ENCODE results near the gene CD300LG. TPM values are rescaled to one million over a fixed set of nuclear protein-coding genes. Genes with fewer than 3 reads are reported as not detected.
A peak's percentile ranks its signal among the peaks of the same experiment; 100 is the strongest.

Gene CD300LG
- total RNA-seq, 4 donors from 2014 or later, result 4.0 to 12.9 (median 8.1) TPM

DNA sequence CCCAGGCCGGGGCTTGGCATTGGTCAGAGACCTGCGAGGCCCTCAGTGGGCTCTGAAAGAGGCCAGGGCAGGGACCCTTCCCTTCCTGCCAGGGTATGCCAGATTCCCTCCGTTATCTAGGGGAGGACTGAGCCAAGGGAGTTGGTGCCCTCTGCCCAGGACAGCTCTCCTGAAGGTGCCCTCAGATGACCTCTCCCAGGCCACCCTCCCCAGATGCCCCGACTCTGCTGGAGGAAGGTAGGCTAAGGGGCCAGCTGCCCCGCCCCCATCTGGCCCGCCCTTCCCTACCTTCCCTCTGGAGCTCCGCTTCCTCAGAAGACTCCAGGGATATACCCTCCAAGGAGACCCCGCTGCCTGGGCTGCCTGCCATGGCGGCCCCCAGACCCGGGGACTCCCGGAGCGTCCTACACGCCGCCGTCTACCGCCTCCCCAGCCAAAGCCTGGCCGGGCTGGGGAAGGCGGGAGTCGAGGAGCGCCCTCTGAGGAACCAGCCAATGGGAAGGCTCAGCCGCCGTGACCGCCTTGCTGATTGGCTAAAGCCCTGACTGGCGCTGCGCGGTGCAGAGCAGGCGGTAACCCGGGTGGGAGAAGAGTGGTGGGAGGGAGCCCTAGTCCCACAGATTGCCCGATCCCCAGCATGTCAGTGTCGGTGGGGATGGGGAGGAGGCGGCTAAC, 53.3 kb downstream of the CD300LG start:
- peak overlapping the region; percentile 13 to 53 (median 34) for H3K4me3 ChIP-seq
- H3K27me3 ChIP-seq, result peaks cover 0 to 18% of the 10 kb centered on the region in 2 donors
- WGBS, 2 donors, result 3 to 4% methylated on average over 15 to 22 of the region's 31 CpGs
- H3K9me3 ChIP-seq, result no peaks in the 10 kb centered on the region
- H3K4me1 ChIP-seq, result peaks cover 0 to 19% (median 6%) of the 10 kb centered on the region in 4 donors
- H3K36me3 ChIP-seq, result no peaks in the 10 kb centered on the region
- peak; percentile 54 to 75 for DNase-seq (ENCODE audit: low spot score in 2 of 2)
- TF ChIP-seq POLR2A (IDR thresholded peaks at IDR 0.05) (no peak), EP300 (IDR thresholded peaks at IDR 0.05) (no peak)
- TF ChIP-seq, protein P1, sequence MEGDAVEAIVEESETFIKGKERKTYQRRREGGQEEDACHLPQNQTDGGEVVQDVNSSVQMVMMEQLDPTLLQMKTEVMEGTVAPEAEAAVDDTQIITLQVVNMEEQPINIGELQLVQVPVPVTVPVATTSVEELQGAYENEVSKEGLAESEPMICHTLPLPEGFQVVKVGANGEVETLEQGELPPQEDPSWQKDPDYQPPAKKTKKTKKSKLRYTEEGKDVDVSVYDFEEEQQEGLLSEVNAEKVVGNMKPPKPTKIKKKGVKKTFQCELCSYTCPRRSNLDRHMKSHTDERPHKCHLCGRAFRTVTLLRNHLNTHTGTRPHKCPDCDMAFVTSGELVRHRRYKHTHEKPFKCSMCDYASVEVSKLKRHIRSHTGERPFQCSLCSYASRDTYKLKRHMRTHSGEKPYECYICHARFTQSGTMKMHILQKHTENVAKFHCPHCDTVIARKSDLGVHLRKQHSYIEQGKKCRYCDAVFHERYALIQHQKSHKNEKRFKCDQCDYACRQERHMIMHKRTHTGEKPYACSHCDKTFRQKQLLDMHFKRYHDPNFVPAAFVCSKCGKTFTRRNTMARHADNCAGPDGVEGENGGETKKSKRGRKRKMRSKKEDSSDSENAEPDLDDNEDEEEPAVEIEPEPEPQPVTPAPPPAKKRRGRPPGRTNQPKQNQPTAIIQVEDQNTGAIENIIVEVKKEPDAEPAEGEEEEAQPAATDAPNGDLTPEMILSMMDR (IDR thresholded peaks at IDR 0.05), result no peak
- no peak overlapping the region for H3K27ac ChIP-seq

DNA sequence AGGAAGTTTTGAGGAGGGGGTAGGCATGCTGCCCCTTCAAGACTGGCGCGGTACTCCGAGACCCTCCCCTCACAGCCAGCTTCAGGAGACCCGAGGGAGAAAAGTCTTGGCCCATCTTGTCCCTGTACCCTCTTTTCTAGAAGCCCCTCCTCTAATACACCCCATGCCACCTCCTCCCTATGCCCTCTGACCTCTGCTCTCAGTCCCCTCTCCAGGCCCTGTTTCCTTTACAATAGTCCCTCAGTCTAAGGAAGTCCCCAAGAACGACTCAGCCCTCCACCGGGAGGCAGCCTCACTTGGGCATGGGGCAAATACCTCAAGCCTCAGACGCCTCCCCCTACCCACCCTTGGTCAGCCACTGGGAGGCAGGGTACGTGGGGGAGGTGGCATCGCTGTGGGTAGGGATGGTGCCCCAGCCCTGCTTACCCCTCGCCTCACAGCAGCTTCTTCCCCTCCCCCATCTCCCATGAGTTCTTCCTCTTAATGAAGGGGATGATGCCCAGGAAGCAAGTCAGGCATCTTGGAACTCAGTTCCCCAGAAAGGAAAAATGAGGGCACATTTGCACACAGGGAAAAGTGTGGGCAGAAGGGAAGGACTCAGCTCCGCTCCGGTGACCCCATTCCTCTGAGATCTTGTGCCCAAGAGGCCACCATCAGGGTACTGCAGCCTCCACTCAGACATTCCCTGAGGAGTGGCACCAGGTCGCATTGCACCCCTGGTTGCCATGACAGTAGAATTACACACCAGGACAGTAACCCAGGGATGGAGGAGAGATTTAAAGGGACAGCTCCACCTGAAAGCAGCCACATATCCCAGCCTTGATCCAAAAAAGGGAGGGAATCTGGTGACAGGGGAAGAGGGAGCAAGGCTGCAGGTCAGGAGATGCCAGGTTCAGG, 54.1 kb downstream of the CD300LG start:
- peaks cover 0 to 26% (median 10%) of the 10 kb centered on the region in 4 donors for H3K4me1 ChIP-seq
- H3K27me3 ChIP-seq, result peaks cover 0 to 26% of the 10 kb centered on the region in 2 donors
- no peaks in the 10 kb centered on the region for H3K9me3 ChIP-seq
- no peaks in the 10 kb centered on the region for H3K36me3 ChIP-seq
- H3K27ac ChIP-seq, result no peak overlapping the region
- peak overlapping the region; percentile 13 to 53 (median 34) for H3K4me3 ChIP-seq
- DNase-seq (ENCODE audit: low spot score in 2 of 2), result no peak
- TF ChIP-seq, protein P1 (IDR thresholded peaks at IDR 0.05), result no peak
- TF ChIP-seq POLR2A (IDR thresholded peaks at IDR 0.05) (no peak), EP300 (IDR thresholded peaks at IDR 0.05) (no peak)
- WGBS, 2 donors, result 17 to 26% methylated on average over 13 of the region's 13 CpGs

DNA sequence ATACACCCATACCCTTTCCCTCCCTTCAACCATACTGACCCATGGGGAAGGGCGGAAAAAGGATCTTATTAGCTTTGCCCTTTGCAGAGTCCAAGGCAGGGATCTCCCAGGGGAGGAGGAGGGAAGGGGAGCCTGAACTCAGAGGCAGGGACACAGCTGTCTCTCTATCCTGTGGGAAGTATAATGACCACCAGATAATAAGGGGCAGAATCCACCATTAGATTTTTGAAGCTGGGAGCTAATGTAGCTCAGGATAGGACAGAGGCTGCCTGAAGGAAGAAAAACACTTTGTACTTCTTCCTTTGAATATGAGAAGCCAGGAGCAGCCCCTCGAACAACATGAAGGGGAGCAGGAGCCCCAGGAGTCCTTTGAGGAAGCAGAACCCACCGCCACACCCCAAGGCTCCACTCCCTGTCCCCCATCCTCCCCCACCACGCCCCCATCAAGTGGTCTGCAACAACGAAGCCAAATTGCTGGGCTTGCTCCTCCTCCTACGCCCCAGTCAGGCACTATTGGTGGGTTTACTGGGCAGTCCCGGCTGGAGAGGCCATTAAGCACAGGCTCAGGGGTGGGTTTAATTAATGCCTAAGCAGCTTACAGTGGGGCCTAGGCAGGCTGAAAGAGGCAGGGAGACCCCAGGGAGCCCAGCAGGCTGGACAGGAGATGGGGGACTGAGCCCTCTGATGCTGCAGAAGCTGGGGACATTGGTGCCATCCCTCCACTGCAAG, 55.0 kb downstream of the CD300LG start:
- WGBS, 2 donors, result 49 to 51% methylated on average over 6 to 7 of the region's 7 CpGs
- peaks cover 0 to 36% (median 18%) of the 10 kb centered on the region in 4 donors for H3K4me1 ChIP-seq
- peaks cover 0 to 35% of the 10 kb centered on the region in 2 donors for H3K27me3 ChIP-seq
- TF ChIP-seq POLR2A (IDR thresholded peaks at IDR 0.05), result no peak
- TF ChIP-seq, protein P1 (IDR thresholded peaks at IDR 0.05), result no peak
- TF ChIP-seq EP300 (IDR thresholded peaks at IDR 0.05), result no peak
- no peaks in the 10 kb centered on the region for H3K36me3 ChIP-seq
- DNase-seq (ENCODE audit: low spot score in 2 of 2), result no peak
- no peaks in the 10 kb centered on the region for H3K9me3 ChIP-seq
- no peak overlapping the region for H3K4me3 ChIP-seq
- no peak overlapping the region for H3K27ac ChIP-seq

DNA sequence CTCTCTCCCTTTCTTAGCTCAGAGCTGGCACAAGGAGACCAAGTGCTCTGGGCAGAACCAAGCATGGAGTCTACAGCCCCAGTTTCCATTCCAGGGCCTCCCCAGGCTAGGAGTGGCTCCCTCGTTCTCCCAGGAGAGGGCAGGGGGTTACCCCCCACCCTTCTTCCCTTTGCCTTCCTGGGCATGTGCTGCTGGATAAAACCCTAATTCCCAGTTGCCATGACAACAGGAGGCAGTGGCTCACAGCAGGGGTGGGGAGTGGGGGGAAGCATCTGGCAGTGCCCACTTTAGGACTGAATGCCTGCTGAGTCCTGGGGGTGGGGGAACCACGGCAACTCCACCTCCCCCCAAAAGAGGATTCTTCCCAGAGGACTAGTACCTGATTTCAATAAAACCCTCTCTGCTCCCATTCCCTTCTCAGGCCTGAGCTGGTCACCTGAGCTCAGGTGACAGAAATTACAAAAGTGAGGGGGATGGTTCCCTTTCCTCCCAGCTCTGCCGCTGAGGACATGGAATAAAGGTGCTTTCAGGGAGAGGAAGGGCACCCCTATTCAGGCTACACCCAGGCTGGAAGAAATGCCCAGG, 58.5 kb downstream of the CD300LG start:
- 29 to 40% methylated on average over 2 to 3 of the region's 3 CpGs for WGBS, 2 donors
- Histone ChIP-seq H3K27me3 (peaks cover 0 to 62% of the 10 kb centered on the region in 2 donors), H3K27ac (peak overlapping the region in 1 of 4 donors; percentile 32), H3K9me3 (no peaks in the 10 kb centered on the region), H3K36me3 (no peaks in the 10 kb centered on the region), H3K4me3 (no peak overlapping the region), H3K4me1 (peaks cover 0 to 47% (median 21%) of the 10 kb centered on the region in 4 donors)
- TF ChIP-seq POLR2A (IDR thresholded peaks at IDR 0.05) (no peak), EP300 (IDR thresholded peaks at IDR 0.05) (no peak)
- TF ChIP-seq, protein P1 (IDR thresholded peaks at IDR 0.05), result no peak
- no peak for DNase-seq (ENCODE audit: low spot score in 2 of 2)
